ENCODE measurements around the gene SAMD4A.

SAMD4A gene

DNA sequence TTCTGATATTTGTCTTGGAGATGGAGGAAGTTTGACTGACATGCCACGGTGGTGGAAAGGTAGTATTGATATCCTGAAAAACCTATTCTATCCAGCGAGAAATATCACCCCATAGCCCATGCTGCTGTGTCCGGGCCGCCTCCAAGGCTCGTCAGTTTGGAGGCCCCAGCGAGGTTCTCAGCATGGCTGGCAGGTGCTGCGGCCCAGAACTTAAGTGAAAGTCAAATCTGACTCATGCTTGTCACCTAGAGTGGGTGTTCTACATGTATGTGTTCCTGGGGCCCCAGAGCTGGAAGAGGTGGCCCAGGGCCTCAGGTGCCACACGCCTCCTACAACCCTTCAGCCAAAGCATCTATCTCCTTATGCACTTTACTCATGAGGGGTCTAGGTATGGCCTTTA is 242.8 kb downstream of the SAMD4A start:
- DNase-seq = no peak

DNA sequence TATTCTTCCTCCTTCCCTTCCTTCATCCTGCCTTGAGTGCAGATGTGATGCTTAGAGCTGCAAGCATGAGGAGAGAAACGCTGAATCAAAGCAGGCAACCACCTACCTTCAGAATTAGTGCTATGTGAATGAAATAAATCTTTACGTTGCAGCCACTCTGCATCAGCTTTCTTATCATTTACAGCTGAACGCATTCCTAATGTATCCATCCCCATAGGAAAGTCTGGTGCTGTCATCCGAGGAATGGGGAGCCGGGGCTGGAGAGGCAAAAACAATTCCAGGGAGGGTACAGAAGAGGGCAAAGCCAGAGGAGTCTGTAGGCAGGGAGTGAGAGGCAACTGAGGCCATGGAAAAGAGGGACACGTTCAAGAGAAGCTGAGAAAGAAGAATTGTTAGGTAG is 245.7 kb downstream of the SAMD4A start:
- no peak for DNase-seq

DNA sequence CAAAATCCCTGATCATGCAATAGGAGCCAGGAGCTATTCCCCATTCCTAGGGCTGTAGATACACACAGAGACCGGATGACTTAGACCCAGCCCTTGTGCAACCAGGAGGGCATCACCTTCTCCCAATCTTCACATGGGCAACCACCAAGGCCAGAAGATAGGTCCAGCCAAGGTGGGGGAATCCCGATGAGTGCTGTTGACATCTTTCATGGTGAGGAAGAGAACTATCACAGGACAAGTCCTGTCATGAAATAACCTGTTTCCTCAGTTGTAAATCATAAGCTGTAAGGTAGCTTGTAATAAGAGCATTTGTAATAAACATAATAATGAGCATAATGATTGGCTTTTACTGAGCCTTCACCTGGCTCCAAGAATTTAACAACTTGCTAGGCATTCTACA is 246.2 kb downstream of the SAMD4A start:
- no peak for DNase-seq

DNA sequence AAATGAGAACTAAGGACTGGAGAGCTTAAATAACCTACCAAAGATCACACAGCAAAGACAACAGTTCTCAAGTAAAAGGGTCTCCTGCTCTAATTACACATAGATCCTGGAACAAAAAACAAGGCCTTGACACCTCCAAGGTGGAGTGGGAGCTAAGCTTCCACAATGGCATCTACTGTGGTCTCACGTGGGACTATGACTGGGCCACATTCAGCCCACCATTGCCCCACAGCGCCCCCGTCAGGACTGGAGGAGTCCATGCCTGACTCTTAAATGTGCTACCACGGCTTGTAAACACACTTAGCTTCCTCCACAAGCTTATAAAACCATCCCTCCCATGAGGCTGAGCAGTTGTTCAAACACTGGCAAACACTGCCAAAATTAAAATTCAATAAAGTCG is 247.1 kb downstream of the SAMD4A start:
- DNase-seq = no peak

DNA sequence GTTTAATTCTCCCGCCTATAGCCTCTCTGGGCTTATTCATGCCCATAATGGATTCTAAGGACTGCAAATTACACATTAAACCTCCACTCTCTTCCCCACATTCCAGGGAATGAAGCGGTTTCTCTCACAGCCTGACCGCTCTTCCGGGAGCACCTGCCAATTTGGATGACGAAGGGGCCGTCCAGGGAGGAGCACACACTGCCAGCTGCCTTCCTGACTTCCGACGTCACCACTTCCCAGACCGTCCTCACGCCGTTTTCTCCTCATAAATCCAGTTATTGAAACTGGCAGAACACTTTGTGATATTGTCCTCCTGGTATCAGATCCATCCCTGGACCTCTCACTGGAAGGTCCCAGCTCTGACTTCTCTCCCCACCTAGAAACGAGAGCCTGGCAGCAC is 248.1 kb downstream of the SAMD4A start:
- DNase-seq = no peak

DNA sequence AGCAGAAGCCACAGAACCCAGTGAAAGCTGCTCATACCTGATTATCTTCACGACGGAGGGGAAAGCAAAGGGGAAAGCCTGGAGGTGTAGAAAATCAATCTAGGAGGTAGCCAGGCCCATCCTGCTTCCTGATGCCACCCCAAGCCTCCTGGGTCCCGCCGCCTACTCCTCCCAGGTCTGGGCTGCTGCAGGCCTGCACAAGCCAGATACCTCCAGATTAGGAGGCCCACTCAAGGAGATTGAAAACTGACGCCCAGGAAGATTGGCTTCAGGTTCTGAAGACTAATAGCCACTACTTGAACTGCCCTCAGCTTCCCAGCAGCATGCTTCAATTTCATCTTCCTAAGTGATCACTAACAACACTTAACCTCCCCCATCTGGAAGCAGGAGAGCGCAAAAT is 248.6 kb downstream of the SAMD4A start:
- no peak for DNase-seq

DNA sequence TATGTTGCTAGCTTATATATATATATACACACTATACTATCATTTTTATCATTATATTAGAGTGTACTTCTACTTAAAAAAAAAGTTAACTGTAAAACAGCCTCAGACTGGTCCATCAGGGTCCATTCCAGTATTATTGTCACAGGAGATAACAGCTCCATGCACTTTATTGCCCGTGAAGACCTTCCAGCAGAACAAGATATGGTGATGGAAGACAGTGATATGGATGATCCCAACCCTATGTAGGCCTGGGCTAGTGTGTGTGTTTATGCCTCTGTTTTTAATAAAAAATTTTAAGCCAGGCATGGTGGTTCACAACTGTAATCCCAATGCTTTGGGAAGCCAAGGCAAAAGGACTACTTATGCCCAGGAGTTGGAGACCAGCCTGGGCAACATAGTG is 249.5 kb downstream of the SAMD4A start:
- DNase-seq = no peak

DNA sequence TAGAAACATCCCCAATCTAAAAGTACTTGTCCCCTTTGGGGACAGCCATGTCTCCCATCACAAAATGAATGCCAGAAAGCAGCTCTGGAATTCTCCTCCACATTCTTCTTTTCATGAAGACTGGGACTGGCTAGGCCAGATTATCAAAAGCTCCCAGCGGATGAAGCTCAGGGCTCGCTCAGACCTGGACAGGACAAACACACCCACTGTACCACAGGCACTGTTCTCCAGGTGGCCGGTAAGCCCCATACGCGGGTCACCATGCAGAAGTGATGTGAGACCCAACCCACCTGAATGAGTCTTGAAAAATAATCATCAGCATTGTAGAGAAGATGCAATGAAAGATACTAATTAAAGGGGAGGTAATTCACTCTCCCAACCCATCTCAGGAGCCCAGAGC is 250.6 kb downstream of the SAMD4A start:
- no peak for DNase-seq

DNA sequence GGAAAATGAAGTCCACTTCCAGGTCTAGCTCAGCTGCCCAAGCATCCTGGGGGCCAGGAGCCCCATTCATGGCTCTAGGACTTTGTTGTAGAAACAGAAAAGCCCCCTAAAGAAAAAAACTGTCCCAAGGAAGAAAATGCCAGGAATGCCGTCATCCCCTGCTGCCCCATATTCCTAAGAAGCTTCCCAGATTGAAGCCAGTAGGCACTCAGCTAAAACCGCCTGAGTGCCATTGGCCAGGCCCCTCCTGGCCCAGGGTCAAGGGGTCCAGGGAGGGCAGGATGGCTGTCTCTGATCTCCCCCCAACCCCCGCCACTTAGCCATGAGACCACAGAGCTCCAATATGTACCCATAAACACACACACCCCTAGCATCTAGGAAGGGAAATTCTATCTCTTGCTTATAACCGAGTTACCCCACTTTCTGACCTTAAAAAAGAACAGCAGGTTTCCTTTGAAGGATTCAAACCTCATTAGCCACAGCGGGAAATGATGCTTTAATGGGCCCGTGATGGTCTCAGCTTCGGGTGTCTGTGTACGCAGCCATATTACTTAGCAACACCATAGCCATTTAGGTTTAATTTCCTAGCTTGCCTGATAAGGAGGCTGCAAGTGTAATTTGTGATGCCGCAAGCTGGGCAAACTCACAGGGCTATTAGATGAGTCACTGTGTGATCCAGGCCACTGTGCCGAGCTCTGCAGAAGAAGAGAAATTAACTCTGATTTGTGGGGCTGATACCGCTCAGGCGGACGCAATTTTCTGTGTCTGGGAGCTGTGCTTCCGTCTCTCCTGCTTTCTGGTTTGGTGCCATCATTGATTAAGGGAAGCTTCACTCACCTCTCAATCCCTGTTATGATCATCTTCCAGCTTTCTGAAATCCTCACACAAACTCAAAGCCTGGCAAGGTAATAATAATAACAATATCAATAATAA is 251.5 kb downstream of the SAMD4A start:
- no peak for DNase-seq

DNA sequence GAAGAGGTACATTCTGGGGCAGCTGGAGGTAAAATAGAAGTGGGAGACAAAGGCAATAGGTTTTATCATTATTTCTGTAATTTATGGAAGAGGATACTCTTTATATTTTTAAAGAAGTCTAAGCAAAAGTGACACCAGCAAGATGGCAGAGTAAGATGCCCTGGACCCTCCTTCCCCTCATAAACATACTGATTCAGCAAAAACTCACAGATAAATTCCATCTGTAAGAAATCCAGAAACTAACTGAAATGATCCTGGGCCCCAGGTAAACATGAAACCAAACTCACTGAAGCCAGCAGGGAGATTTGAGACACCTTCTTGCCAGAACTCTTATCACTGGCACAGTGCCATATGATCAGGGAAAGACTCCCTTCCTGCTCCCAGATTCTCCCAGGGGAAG is 255.8 kb downstream of the SAMD4A start:
- DNase-seq = no peak

DNA sequence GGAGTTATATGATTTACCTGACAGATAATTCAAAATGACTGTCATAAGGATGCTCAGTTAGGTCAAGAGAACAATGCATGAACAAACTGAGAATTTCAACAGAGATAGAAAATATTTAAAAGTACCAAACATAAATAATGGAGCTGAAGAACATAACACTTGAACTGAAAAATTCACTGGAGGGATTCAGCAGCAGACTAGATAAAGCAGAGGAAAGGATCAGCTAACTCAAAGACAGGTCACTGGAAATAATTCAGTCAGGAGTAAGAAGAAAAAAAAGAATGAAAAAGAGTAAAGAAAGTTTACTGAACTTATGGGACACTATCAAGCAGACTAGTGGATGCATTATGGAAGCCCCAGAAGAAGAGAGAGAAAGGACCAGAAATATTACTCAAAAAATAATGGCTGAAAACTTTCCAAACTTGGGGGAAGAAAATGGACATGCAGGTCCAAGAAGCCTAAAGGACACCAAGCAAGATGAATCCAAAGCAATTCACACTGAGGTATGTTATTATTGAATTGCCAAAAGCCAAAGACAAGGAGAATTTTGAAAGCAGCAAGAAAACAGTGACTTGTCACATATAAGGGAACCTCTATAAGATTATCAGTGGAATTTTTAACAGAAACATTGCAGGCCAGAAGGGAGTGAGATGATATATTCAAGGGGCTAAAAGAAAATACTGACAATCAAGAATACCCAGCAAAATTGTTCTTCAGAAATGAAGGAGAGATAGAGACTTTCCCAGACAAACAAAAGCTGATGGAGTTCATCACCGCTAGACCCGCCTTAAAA is 257.0 kb downstream of the SAMD4A start:
- no peak for DNase-seq

DNA sequence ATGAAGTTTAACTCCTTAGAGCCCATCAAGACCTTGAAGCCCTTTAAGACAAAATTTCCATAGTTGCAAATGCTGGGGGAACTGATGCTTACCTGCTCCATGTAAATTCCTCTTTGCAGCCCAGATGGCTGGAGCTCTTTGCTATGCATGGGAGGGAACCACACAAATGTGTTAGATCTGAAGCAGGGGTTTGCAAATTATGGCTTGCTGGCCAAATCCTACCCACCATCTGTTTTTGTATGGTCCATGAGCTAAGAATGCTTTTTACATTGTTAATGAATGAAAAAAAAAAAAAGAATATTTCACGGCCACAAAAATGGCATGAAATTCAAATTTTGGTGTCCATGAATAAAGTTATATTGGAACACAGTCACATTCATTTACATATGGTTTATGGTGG is 261.1 kb downstream of the SAMD4A start:
- no peak for DNase-seq

DNA sequence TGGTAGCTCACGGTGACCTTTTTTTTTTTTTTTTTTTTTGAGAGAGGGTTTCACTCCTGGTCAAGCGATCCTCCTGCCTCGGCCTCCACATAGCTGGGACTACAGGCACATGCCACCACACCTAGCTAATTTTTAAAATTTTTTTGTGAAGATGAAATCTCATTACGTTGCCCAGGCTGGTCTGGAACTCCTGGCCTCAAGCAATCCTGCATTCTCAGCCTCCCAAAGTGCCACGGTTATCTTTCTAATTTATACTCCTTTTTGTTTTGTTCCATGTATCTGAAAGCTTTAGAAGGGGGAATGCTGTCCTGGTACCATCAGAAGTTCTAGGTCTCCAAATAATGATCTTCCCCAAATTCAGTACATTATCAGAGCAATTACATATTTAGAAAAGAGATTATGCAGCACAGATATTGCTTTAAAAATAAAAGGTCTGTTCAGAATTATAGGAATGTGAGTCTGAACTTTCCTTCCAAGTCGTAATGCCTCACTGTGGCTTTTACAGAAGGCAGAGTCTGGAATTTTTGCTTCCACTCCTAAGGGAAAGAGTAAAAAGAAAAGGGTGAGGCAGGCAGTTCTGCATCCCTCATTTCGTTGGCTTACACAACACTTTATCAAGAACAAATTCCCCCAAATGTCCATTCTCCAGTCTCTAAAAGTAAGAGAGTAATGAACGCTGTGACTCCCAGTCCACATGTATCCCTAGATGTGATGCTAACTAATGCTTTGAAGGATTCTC is 262.7 kb downstream of the SAMD4A start:
- no peak for DNase-seq

DNA sequence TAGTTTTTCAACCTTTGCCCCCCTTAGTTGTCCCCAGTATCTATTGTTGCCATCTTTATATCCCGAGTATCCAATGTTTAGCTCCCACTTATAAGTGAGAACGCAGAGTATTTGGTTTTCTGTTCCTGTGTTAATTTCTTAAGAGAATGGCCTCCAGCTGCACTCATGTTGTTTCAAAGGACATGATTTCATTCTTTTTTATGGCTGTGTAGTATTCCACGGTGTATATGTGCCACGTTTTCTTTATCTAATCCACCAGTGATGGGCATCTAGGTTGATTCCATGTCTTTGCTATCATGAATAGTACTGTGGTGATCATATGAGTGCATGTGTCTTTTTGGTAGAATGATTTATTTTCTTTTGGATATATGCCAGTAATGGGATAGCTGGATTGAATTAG is 263.7 kb downstream of the SAMD4A start:
- no peak for DNase-seq

DNA sequence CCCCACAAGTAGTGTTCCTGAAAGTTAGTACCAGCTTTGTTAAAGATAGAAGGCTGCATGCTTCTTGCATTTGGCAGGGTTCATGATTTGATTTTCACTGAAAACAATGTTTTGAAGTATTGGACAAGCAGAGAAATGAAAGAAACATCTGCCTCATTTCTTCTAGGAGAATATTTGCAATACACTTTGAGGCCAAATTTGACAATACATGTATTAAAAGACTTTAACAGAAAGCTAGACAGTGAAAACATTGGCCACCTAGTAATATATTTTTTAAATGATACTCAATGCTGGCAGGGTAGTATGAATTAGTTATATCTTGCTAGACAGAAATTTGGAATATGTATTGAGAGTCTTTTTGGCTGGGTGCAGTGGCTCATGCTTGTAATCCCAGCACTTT is 267.2 kb downstream of the SAMD4A start:
- DNase-seq = no peak

DNA sequence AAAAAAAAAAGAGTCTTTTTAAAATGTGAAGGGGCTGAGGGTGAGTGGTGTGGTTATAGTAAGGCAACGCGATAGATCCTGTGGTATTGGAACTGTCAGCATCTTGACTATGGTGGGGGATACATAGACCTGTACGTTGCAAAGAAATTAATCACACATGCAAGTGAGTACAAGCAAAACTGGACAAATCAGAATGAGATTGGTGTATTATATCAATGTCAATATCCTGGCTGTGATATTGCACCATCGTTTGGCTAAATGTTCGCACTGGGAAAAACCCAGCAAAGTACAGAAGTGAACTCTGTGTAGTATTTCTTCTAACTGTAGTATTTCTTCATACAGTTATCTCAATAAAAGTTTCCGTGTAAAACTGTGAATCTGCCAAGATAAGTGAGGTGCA is 267.8 kb downstream of the SAMD4A start:
- no peak for DNase-seq

DNA sequence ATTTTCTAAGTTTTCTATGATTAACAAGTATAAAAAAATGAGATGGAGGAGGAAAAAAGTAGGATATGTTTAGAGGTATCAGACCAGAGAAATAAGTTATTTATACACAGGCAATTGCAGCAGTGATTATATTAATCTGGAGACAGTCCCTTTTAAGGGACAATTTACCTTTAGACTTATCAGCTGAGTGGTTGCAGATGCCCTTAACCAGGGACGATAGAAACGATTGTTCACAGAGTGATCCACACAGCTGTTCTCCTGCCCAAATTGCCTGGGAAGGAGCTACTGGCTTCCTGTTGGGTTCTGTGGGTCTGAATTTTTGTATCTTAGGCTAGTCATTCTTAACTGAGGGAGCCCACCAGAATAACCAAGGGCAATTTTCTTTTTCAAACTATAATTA is 269.3 kb downstream of the SAMD4A start:
- no peak for DNase-seq

DNA sequence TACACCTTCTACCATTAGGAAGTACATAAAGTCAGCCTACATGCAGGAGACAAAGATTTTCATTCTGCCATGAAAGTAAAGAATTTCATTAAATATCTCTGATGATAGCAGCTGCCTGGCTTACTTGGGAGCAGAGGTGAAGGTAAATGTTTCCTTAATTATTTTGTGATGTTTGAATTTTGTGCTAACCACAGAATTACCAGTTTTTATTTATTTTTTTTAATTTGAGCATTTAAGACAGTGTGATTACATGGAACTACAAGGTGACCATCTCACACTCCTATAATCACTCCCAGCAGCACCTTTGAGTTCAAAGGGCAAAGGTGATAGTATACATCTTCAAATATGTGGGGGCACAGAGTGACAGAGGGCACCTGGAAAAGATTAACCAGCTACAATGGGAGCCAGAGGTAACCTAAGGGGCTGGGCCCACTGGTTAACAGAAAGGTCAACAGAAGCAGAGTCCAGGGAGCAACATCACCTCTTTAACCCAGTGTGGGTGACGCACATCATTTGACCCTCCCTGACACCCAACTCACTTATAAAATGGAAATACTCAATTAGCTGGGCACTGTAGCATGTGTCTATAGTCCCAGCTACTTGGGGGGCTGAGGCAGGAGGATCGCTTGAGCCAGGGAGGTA is 270.7 kb downstream of the SAMD4A start:
- no peak for DNase-seq

DNA sequence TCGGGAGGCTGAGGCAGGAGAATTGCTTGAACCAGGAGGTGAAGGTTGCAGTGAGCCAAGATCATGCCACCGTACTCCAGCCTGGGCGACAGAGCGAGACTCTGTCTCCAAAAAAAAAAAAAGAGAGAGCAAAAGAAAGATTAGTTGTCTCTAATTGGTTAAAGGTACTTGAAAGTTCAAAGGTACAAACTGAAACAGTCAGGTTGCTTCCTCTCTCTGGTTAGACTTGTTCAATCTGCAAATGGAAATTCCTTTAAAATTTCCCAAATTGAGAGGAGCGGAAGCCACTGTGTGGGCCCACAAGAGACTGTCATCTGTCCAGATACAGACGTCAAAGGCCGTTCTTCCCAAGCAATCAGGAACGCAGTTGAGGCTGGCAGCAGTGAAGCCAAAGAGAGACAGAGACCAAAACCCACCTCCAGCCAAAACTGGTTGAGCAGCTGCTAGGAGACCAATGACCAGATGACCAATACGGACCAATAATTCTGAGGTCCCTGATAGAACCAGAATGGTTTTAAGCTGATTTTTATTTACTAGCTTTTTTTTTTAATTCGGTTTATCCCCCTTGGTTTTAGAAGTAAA is 272.1 kb downstream of the SAMD4A start:
- no peak for DNase-seq

DNA sequence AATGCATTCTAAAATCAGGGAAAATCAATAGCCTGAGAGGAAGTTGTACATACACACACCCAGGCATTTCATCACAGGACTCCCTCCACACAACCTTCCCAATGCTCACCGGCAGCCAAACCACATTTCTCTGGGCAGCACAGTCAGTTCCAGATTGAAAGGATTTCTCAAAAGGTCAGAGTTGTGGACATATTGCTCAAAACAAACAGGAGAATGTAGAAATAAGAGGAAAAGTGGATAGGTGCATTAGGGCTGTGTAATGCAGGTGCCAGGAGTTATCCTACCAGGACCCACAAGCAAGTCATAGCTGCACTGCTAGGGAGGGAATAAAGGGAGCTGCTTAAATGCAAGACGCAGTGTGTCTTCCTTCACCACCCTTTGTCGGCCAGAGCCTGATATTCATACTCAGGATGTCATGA is 272.8 kb downstream of the SAMD4A start:
- no peak for DNase-seq

DNA sequence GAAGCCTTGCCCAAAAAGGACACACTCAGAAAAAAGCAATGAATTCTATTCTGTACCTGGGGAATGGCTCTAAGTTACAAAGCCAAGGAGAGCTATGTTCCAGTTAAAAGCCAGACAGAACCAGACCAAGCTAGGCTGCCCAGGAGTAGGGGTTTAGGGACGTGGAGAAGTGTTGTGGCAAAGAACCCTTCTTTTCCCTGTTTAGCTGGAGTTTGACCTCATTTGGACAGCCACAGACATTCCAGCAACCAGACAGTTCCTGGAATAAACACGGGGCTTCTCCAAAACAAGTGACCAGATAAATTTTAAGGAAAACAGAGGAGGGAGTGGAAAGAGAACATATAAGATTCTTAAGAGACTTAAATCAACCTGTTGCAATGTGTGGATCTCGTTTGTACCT is 273.4 kb downstream of the SAMD4A start:
- no peak for DNase-seq

DNA sequence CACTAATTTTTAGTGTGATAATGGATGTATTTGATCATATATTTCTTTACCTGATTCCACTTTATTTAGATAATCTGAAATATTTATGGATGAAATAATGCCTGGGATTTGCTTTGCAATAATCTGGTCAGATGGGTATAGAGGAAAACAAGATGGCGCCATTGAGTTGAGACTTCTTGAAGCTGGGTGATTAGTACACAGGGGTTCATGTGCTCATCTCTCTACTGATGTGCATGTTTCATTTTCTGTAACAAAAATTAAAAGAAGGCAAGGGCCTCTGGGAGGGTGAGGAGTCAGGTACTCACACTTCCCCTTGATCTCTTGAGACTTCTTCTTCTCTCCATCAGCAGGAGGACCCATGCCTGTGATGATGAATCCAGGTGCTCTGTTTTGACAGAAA is 273.9 kb downstream of the SAMD4A start:
- no peak for DNase-seq
